ENCODE data around the gene OR2B2.

DNA sequence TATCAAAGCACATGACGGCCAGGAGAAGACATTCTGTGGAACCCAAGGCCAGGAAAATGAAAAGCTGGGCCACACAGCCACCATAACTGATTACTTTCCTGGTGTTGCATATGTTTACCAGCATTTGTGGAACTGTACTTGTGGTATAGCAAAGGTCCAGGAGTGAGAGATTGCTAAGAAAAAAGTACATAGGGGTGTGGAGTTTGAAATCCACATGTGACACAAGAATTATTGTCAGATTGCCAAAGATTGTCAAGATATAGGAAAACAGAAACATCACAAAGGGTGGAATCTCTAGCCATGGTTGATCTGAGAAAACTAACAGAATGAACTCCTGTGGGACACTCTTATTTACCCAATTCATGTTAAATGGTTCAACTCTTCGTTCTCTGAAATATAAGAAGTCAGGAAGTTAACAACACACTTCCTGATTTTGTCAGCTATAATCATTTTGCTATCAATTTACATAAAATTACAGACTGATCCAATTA, at the start of gene OR2B2:
- TF ChIP-seq, protein P1, sequence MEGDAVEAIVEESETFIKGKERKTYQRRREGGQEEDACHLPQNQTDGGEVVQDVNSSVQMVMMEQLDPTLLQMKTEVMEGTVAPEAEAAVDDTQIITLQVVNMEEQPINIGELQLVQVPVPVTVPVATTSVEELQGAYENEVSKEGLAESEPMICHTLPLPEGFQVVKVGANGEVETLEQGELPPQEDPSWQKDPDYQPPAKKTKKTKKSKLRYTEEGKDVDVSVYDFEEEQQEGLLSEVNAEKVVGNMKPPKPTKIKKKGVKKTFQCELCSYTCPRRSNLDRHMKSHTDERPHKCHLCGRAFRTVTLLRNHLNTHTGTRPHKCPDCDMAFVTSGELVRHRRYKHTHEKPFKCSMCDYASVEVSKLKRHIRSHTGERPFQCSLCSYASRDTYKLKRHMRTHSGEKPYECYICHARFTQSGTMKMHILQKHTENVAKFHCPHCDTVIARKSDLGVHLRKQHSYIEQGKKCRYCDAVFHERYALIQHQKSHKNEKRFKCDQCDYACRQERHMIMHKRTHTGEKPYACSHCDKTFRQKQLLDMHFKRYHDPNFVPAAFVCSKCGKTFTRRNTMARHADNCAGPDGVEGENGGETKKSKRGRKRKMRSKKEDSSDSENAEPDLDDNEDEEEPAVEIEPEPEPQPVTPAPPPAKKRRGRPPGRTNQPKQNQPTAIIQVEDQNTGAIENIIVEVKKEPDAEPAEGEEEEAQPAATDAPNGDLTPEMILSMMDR (optimal IDR thresholded peaks at IDR 0.05 in 1 of 3, IDR thresholded peaks at IDR 0.05 in 1 of 3, conservative IDR thresholded peaks at IDR 0.05 in 1 of 3; ENCODE audit: extremely low read depth in 1 of 3, insufficient read depth in 2 of 3, low read length in 3 of 3): no peak
- TF ChIP-seq EZH2 (IDR thresholded peaks at IDR 0.05; ENCODE audit: low read length): no peak

Measured in keratinocyte (primary cell).